Endothelial cell of umbilical vein (primary cell): ENCODE measurements around the gene SNX18. TPM values are rescaled to one million over a fixed set of nuclear protein-coding genes. Genes with fewer than 3 reads are reported as not detected.

Source experiments
- BruUV-seq: library from RNA; stranded (reverse); fragments of 400-500 nt; replicated peaks from 2 replicates; lab custom pipeline; 2021; lab: Mats Ljungman, UMichigan
- CTCF ChIA-PET: fragments of 300-600, 350-600 bp; sonication (Branson Sonifier 250); formaldehyde crosslinking; loops from one replicate; lab custom pipeline; 2021; ENCODE audit warnings: antibody characterized with exemption, inconsistent platforms; lab: Charles Lee
- POLR2A ChIA-PET: fragments of 300-600, 350-600 bp; sonication (Branson Sonifier 250); formaldehyde crosslinking; loops from one replicate; lab custom pipeline; 2021; ENCODE audit warnings: antibody characterized with exemption, inconsistent platforms; lab: Charles Lee
- DNase-seq: peaks from one replicate; pipeline ENCODE4 v3.0.0-alpha.2; 2011; ENCODE audit warnings: low read depth, low spot score
- FAIRE-seq: peaks from 2 replicates; lab custom pipeline; 2011; peaks lifted over from hg19 to GRCh38; lab: Jason Lieb, UNC
- H2AFZ ChIP-seq: 2 replicates; pipeline ENCODE4 v1.6.0; 2012; ENCODE audit warnings: low read depth, low read length, control low read depth, inconsistent platforms
- H3K27ac ChIP-seq: 2 replicates; pipeline ENCODE4 v1.5.1; 2011; ENCODE audit warnings: low read depth, mild to moderate bottlenecking, control low read depth, low read length, moderate library complexity; ENCODE audit not compliant: insufficient read depth
- H3K27me3 ChIP-seq, 2 experiments: 2 replicates each; pipeline versions ENCODE4 v1.6.0 to v1.6.1; 2011; ENCODE audit warnings: low read length in 2 of 2, mixed read lengths in 1 of 2; ENCODE audit not compliant: control insufficient read depth in 2 of 2, insufficient read depth in 2 of 2
- H3K36me3 ChIP-seq, 2 experiments: 2 replicates in 1 of 2; 3 replicates in 1 of 2; pipeline ENCODE4 v1.5.1; 2011; ENCODE audit warnings: low read length in 2 of 2, mild to moderate bottlenecking in 1 of 2, moderate library complexity in 1 of 2; ENCODE audit not compliant: control insufficient read depth in 2 of 2, insufficient read depth in 2 of 2; ENCODE audit errors: extremely low read depth in 1 of 2
- H3K4me1 ChIP-seq: 3 replicates; pipeline ENCODE4 v1.5.1; 2011; ENCODE audit warnings: mild to moderate bottlenecking, low read length; ENCODE audit not compliant: control insufficient read depth, insufficient read depth; ENCODE audit errors: extremely low read depth
- H3K4me2 ChIP-seq: 2 replicates; pipeline ENCODE4 v1.6.1; 2011; ENCODE audit warnings: low read length, control low read depth, mixed read lengths; ENCODE audit not compliant: insufficient read depth
- H3K4me3 ChIP-seq, 3 experiments: fragments of 200-600 bp in 1 of 3; sonication (generic), shearing (Covaris generic) in 1 of 3; replicated peaks in 1 of 3; 2 replicates each; pipeline ENCODE4 v1.5.1; 2011 to 2016; ENCODE audit warnings: control low read depth in 3 of 3, low read length in 3 of 3, mild to moderate bottlenecking in 2 of 3, inconsistent platforms in 1 of 3, low read depth in 1 of 3, moderate library complexity in 1 of 3; ENCODE audit not compliant: insufficient read depth in 1 of 3
- H3K79me2 ChIP-seq: 2 replicates; pipeline ENCODE4 v1.6.0; 2012; ENCODE audit warnings: low read length, inconsistent platforms; ENCODE audit not compliant: control insufficient read depth, insufficient read depth
- H3K9ac ChIP-seq: replicated peaks from 2 replicates; pipeline ENCODE3; 2011; ENCODE audit warnings: low read length, control low read depth; ENCODE audit not compliant: insufficient read depth; ENCODE audit errors: extremely low read depth
- H3K9me1 ChIP-seq: replicated peaks from 3 replicates; pipeline ENCODE4 v1.6.0; 2011; ENCODE audit warnings: mild to moderate bottlenecking, low read length; ENCODE audit not compliant: control insufficient read depth, insufficient read depth; ENCODE audit errors: extremely low read depth
- H3K9me3 ChIP-seq: replicated peaks from 2 replicates; pipeline ENCODE4 v1.5.1; 2012; ENCODE audit warnings: low read length, inconsistent platforms; ENCODE audit not compliant: control insufficient read depth, insufficient read depth
- H4K20me1 ChIP-seq: replicated peaks from 2 replicates; pipeline ENCODE3; 2011; ENCODE audit warnings: mild to moderate bottlenecking, low read length; ENCODE audit not compliant: control insufficient read depth, insufficient read depth; ENCODE audit errors: extremely low read depth
- CTCF ChIP-seq, 2 donors: IDR thresholded peaks; 1 replicate in 1 of 2; 2 replicates in 1 of 2; pipeline ENCODE4 v1.5.1; 2011; ENCODE audit warnings: low read length in 2 of 2, mild to moderate bottlenecking in 2 of 2, moderate library complexity in 2 of 2, control low read depth in 1 of 2, inconsistent platforms in 1 of 2, low read depth in 1 of 2; ENCODE audit not compliant: insufficient read depth in 1 of 2; ENCODE audit errors: extremely low read depth in 1 of 2
- EZH2 ChIP-seq: IDR thresholded peaks from 2 replicates; pipeline ENCODE4 v1.6.1; 2012; ENCODE audit warnings: borderline replicate concordance, low read depth, mild to moderate bottlenecking, moderate library complexity, low read length, inconsistent platforms; ENCODE audit not compliant: severe bottlenecking
- FOS ChIP-seq: IDR thresholded peaks from 2 replicates; pipeline ENCODE4 v1.6.1; 2011; ENCODE audit warnings: mild to moderate bottlenecking, low read length, moderate library complexity, borderline replicate concordance; ENCODE audit not compliant: insufficient read depth
- GATA2 ChIP-seq: IDR thresholded peaks from 2 replicates; pipeline ENCODE4 v1.7.0; 2011; ENCODE audit warnings: low read depth, mild to moderate bottlenecking, moderate library complexity, mixed read lengths, low read length; ENCODE audit not compliant: insufficient read length, insufficient read depth
- JUN ChIP-seq: IDR thresholded peaks from 2 replicates; pipeline ENCODE4 v1.6.1; 2011; ENCODE audit warnings: borderline replicate concordance, low read depth; ENCODE audit not compliant: insufficient read length, insufficient read depth
- MAX ChIP-seq: IDR thresholded peaks from 2 replicates; pipeline ENCODE4 v1.6.1; 2011; ENCODE audit not compliant: insufficient read depth, insufficient read length
- MYC ChIP-seq: IDR thresholded peaks from one replicate; pipeline ENCODE4 v1.6.1; 2011; ENCODE audit warnings: mild to moderate bottlenecking, low read depth, low read length
- POLR2A ChIP-seq: IDR thresholded peaks from 2 replicates; pipeline ENCODE4 v1.6.1; 2012; ENCODE audit warnings: low read depth, mild to moderate bottlenecking, control low read depth, low read length
- POLR2AphosphoS5 ChIP-seq: IDR thresholded peaks from 2 replicates; pipeline ENCODE4 v1.6.1; 2012; ENCODE audit warnings: low read depth, mild to moderate bottlenecking, control low read depth, low read length, moderate library complexity; ENCODE audit not compliant: insufficient read depth
- dilution Hi-C: fragments of 300-500 bp; cut with MboI; formaldehyde crosslinking; loops from one replicate; pipeline ENCODE4 v1.15.0; 2019; ENCODE audit warnings: low sequenced_read_pairs; ENCODE audit not compliant: extremely low pct_ligation_motif_present
- intact Hi-C: fragments of 100-400 bp; cut with micrococcal nuclease; formaldehyde crosslinking; loops from one replicate; pipeline ENCODE4 v1.10.0; 2022
- polyA plus RNA-seq, 4 experiments: library from polyadenylated mRNA; depleted of rRNA in 3 of 4; stranded (reverse) in 3 of 4; unstranded in 1 of 4; fragments of >200 nt; gene quantifications; 2 replicates each; pipeline versions ENCODE4 v1.2.1 to v1.2.3, GENCODE V29; 2011 to 2012; ENCODE audit warnings: missing spikeins in 1 of 4
- total RNA-seq: library from RNA; stranded (reverse); gene quantifications from 2 replicates; pipeline ENCODE4 v1.2.3, GENCODE V29; 2021

The SNX18 gene
- total and polyA plus RNA-seq, 2 donors (not counting 3 experiments of a cell fraction or from before 2014, with no cell fraction given) = 11.8 to 25.3 TPM

DNA sequence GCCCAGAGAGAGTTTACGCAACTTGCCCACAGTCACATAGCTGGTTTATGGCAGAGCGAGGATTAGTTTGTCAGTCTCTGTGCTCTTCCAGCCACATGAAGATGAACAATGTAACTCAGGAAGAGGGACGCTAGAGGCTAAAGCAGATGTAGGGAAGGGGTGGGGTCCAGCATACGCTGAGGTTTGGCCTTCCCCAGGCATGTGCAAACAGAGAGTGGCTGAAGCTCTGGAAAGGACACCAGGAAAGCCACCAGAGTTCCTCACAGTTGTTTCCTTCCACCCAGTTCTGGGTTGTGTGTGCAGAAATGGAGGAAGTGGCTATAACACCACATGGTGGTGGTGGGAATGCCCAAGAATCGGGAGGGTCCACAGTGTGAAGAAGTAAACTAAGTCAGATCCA lies 60.0 kb downstream of the SNX18 start:
- Histone ChIP-seq H3K79me2 (no peaks in the 10 kb centered on the region), H3K9me1 (no peaks in the 10 kb centered on the region), H4K20me1 (no peaks in the 10 kb centered on the region), H3K27ac (no peak overlapping the region), H3K4me2 (no peak overlapping the region), H3K4me3 (no peak overlapping the region), H3K27me3 (no peaks in the 10 kb centered on the region), H3K36me3 (no peaks in the 10 kb centered on the region), H3K4me1 (no peaks in the 10 kb centered on the region), H3K9me3 (no peaks in the 10 kb centered on the region), H3K9ac (no peak overlapping the region), H2AFZ (no peak overlapping the region)
- ChIA-PET POLR2A (no interaction called here), CTCF (interaction anchor here (3.0 kb wide), 1 partner anchor 15 kb away, joined by 9 read pairs; no protein-coding TSS in a partner anchor)
- dilution Hi-C loops (no loop called here), intact Hi-C loops (no loop called here)
- TF ChIP-seq CTCF (IDR thresholded peaks at IDR 0.05; ENCODE audit: extremely low read depth in 1 of 2, insufficient read depth in 1 of 2, low read depth in 1 of 2, low read length in 2 of 2) (no peak), GATA2 (no peak), POLR2A (no peak)
- no peak for DNase-seq
- FAIRE-seq = no peak
- BruUV-seq = no TSS peak

DNA sequence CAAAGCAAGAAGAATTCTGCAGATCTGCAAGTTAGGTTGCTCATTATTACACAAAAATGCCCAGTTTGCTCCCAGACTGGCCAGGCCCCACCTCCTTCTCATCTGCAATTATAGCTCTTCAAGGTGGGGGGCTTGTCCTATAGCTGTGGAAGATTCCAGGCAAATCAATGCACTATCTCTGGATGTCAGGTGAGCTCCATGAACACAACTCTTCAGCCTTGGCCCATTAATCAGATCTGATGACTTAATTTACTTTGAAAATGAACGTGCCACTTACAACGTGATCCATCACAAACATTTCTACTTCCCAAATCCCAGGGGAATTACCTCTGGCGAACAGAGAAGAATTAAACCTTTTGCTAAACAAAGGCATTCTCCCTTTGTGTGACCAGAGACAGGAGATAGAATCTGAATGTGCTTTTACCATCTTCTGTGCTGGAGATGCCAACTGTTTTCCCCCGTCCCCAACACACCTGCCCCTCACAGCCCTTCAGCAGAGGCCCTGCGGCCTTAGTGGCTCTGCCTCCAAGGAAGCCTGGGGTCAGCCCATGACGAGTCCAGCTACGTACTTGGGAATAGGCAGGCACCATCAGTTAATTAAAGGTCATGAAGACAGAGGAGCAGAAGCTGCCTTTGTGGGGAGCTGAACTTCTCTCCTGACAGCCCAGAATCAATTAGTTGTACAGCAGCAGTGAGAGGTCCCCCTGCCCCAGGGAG lies 60.5 kb downstream of the SNX18 start:
- no TSS peak for BruUV-seq
- Histone ChIP-seq H3K9me3 (no peaks in the 10 kb centered on the region), H3K27me3 (no peaks in the 10 kb centered on the region), H3K36me3 (no peaks in the 10 kb centered on the region), H3K27ac (no peak overlapping the region), H4K20me1 (no peaks in the 10 kb centered on the region), H3K9ac (no peak overlapping the region), H3K9me1 (no peaks in the 10 kb centered on the region), H3K4me1 (no peaks in the 10 kb centered on the region), H2AFZ (no peak overlapping the region), H3K4me3 (no peak overlapping the region), H3K4me2 (no peak overlapping the region), H3K79me2 (no peaks in the 10 kb centered on the region)
- dilution Hi-C loops (no loop called here), intact Hi-C loops (no loop called here)
- DNase-seq (no peak), FAIRE-seq (no peak)
- POLR2A ChIA-PET = no interaction called here
- CTCF ChIA-PET = interaction anchor here (3.0 kb wide), 1 partner anchor 16 kb away, joined by 9 read pairs; no protein-coding TSS in a partner anchor
- TF ChIP-seq POLR2A = no peak
- TF ChIP-seq FOS = no peak
- TF ChIP-seq JUN = no peak
- TF ChIP-seq MAX = no peak
- TF ChIP-seq GATA2 = no peak
- no peak for TF ChIP-seq EZH2
- no peak for TF ChIP-seq CTCF (IDR thresholded peaks at IDR 0.05; ENCODE audit: extremely low read depth in 1 of 2, insufficient read depth in 1 of 2, low read depth in 1 of 2, low read length in 2 of 2)
- no peak for TF ChIP-seq MYC
- TF ChIP-seq POLR2AphosphoS5 = no peak
